ENCODE measurements around the gene NID1.
A peak's percentile ranks its signal among the peaks of the same experiment; 100 is the strongest.

- TF ChIP-seq CTCF (IDR thresholded peaks at IDR 0.05) (peak; percentile 67 to 82 (median 73)), POLR2A (IDR thresholded peaks at IDR 0.05) (no peak), POLR2AphosphoS5 (IDR thresholded peaks at IDR 0.05) (no peak)
These were observed 38.8 kb upstream of the NID1 start for GRCh38 chr1:236103646-236104218.
